NCI-H2196 treated with DMSO at 0.1 percent for 48 hours (cell line): ENCODE results near the gene ADAM30.

Experiments
- DNase-seq: peaks from one replicate; lab custom pipeline; 2025; ENCODE audit not compliant: unreplicated experiment; lab: John Stamatoyannopoulos, UW

Gene ADAM30

GRCh38 chr1:119896303-119896702 lies at the start of gene ADAM30:
Gene ADAM30 (minus strand): TSS chr1:119896515. CDS start chr1:119896336, 179 bp downstream.
- DNase-seq: no peak

- DNase-seq: no peak
Measured at GRCh38 chr1:119943216-119943615, 46.9 kb upstream of the ADAM30 start.

GRCh38 chr1:119941392-119941791 lies 45.1 kb upstream of the ADAM30 start:
- DNase-seq: no peak

GRCh38 chr1:119940697-119941096 lies 44.4 kb upstream of the ADAM30 start:
- DNase-seq: no peak

GRCh38 chr1:119937198-119937597 lies 40.9 kb upstream of the ADAM30 start:
- no peak for DNase-seq

- DNase-seq: no peak
Measured at GRCh38 chr1:119935915-119936314, 39.6 kb upstream of the ADAM30 start.

- DNase-seq: no peak
Measured at GRCh38 chr1:119935373-119935772, 39.1 kb upstream of the ADAM30 start.

GRCh38 chr1:119933397-119933796 lies 37.1 kb upstream of the ADAM30 start:
- DNase-seq: no peak

- DNase-seq: no peak
Measured at GRCh38 chr1:119929643-119930315, 33.5 kb upstream of the ADAM30 start.

GRCh38 chr1:119926553-119926952 lies 30.2 kb upstream of the ADAM30 start:
- no peak for DNase-seq

GRCh38 chr1:119924948-119925898 lies 28.9 kb upstream of the ADAM30 start:
- no peak for DNase-seq

GRCh38 chr1:119920104-119920968 lies 24.0 kb upstream of the ADAM30 start:
- DNase-seq: no peak

GRCh38 chr1:119919241-119919640 lies 22.9 kb upstream of the ADAM30 start:
- DNase-seq: no peak

GRCh38 chr1:119918301-119918700 lies 22.0 kb upstream of the ADAM30 start:
- no peak for DNase-seq

GRCh38 chr1:119917304-119918055 lies 21.2 kb upstream of the ADAM30 start:
- DNase-seq: no peak

- DNase-seq: no peak
Measured at GRCh38 chr1:119915517-119915916, 19.2 kb upstream of the ADAM30 start.

GRCh38 chr1:119914071-119914470 lies 17.8 kb upstream of the ADAM30 start:
- no peak for DNase-seq

GRCh38 chr1:119912963-119913362 lies 16.6 kb upstream of the ADAM30 start:
- no peak for DNase-seq

- no peak for DNase-seq
Measured at GRCh38 chr1:119911775-119912174, 15.5 kb upstream of the ADAM30 start.

- no peak for DNase-seq
Measured at GRCh38 chr1:119910618-119911017, 14.3 kb upstream of the ADAM30 start.
